HL-60/S4 treated with phorbol 12-myristate 13-acetate at 8.2 ng/mL for 4 days and 3 days (cell line): ENCODE results near the gene FMOD.

Source experiments
- in situ Hi-C: fragments of 300-500 bp; cut with MboI; formaldehyde crosslinking; loops from 2 replicates; pipeline ENCODE4 v1.15.0; 2022; ENCODE audit warnings: low sequenced_read_pairs

FMOD gene

DNA sequence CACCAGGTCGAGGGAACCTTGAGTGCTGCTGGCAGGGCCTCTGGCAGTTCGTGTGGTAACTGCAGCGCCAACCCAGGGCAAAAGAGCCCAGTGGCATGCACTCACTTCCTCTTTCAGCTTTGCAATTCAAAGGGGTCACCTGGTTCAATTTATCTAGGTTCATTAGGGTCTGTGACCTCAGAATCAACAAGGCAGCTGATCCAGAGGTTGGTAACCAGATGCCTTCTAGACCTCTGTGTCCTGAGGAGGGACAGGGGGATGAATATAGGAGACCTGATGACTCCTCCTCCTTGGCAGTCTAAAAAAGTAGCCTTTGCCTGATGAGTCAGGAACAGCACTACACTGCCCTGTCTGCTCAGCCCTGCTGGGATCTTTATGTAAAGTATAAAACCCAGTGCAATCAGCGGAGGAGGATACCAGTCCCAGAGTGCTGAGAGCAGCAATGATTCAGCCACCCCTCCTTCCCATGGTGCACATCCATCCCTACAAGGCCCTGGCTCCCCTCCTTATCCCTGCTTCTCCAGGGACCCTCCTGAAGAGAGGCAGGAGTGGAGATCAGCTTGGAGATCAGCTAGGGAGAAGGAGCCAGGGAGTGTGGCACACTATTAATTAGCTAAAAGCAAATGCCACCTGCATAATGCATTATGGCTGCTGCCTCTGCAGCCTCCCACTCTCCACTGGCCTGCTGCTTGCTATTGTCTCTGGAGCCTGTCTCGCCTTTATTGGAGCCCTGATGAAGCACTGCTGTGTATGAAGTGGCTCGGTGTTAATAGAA is 11.2 kb upstream of the FMOD start:
- in situ Hi-C loops, result no loop called here

DNA sequence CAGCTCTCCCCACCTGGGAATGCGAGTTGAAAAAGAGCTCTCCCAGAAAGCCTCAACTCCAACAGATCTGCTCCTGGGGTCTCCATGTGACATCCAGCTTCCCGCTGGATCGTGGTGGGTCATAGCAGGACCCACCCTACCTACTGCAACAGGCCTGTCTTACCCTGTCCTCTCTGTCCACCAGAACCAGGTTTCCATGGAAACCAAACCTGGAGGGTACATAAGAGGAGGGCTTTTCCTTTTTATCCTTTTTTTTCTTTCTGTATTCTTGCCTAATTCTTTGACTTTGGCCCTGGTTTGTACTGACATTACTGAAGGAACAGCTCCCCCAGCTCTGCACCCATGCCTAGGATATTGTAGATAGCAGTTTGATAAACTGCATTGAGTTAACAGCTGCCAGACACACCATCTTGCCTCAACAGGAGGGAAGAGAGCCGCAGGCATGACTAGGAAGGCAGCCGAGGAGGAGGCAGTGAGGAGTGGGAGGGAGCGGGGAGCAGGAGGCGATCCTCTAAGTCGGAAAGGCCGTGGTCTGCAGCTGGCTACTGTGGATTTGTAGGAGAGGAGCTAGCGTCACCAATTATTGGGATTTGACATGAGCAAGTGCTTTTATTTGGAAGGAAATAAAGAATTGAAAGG is 9.7 kb upstream of the FMOD start:
- in situ Hi-C loops, result no loop called here

DNA sequence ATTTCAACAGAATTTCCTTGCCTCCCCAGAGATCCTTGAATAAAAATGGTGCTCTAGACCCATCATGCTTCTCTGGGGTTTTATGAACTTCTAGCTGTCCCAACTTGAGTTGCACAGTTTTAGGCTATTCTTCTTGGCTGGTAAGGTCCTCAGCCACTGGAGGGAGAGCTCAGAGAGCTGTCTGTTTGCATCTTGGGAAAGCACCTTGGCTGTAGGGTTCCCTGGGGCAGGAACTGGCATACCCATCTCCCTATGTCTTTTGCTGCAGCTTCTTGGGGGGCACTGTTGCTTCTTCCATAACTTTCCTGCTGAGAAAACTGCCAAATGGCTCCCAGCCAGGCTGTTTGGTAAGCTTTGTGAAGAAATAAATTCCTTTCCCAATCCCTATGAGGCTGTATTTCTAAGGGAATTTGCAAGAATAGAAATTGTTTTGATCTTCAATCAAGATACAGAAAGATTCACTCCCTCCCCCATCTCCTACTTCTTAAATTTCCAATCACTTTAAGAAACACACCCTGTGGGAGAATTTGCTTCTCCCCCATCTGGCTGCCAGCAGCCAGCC is 8.2 kb upstream of the FMOD start:
- in situ Hi-C loops, result no loop called here

DNA sequence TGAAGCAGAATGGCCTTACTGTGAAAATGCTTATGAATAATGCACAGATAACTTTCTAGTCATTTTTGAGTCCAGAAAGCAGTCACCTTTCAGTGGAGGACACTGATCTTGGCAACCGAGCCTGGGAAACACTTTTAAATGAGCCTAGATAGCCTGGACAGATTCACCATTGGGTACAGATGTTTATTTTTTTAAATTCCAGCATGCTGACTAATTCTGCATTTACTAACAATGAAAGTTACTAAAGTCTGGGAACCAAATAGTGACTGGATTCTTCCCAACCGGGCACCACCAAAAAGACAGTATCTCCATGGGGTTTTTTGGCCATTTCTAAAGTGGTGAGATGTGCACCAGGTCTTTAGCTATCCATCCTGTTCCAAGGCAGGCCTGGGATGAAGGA is 3.3 kb upstream of the FMOD start:
- in situ Hi-C loops, result no loop called here

GRCh38 chr1:203353486-203353885 is 2.6 kb upstream of the FMOD start:
- in situ Hi-C loops, result no loop called here

- in situ Hi-C loops, result loop anchor here (25.0 kb wide), 1 partner anchor 337 kb away; no protein-coding TSS in a partner anchor
Observed at GRCh38 chr1:203349773-203350524, 973 bp downstream of the FMOD start.

DNA sequence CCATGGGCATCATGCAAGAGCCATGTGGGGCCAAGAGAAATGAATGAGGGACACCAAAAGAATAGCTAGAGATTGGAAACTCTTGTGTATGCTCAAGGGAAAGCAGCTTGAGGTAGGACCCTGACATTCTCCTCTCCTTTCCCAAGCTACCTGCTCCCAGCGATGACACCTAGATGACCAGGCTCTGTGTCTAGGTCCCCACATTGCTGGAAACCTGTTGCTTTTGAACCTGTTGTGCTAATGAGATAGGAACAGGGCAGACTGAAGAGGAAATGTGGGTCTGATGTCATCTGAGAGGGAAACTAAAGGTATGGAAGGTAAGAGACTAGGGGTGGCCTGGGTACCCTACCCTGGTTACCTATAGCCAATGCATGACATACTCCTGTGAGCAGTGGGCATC is 1.8 kb downstream of the FMOD start:
- in situ Hi-C loops, result loop anchor here (25.0 kb wide), 1 partner anchor 338 kb away; no protein-coding TSS in a partner anchor

GRCh38 chr1:203346769-203347102 is 4.2 kb downstream of the FMOD start:
- in situ Hi-C loops, result loop anchor here (25.0 kb wide), 1 partner anchor 341 kb away; no protein-coding TSS in a partner anchor

GRCh38 chr1:203346060-203346768 is 4.7 kb downstream of the FMOD start:
- in situ Hi-C loops, result loop anchor here (25.0 kb wide), 1 partner anchor 341 kb away; no protein-coding TSS in a partner anchor

DNA sequence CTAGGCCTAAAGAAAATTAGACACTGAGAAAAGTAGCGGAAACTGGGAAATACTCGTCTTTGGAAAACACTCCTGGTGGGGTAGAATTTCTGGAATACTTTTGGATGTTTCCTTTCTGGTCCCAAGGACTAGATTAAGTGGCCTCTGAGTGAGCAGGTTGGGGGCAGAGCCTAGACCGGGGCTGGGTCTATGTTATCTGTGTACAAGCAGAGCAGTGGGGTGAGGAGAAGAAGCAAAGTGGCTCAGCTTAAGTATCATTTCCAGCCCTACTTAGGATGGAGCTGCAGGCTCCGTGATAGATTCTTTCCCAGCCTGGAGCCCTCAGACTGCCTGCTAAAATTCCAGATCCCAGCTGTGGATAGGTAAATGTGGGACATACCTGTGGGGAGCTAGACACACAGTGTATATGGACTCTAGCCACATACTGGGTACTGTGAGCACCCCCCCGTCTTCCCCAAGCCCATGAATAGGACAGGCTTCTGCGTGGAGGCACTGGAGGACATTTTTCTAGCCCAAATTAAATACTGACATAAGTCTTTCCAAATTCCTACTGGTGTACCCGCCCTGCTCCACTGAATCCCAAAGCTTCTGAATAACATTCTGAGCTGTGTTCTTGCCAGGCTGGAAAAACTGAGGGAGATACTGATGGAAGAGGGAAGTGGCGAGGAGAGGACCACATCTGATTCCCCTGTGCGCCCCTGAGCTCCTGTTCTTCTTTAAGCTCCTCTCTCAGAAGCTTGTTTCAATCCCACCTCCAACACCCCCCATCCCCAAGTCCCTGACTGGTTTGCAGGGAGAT is 6.8 kb downstream of the FMOD start:
- in situ Hi-C loops, result loop anchor here (5.0 to 25.0 kb wide), 2 partner anchors 143 to 343 kb away; no protein-coding TSS in a partner anchor

DNA sequence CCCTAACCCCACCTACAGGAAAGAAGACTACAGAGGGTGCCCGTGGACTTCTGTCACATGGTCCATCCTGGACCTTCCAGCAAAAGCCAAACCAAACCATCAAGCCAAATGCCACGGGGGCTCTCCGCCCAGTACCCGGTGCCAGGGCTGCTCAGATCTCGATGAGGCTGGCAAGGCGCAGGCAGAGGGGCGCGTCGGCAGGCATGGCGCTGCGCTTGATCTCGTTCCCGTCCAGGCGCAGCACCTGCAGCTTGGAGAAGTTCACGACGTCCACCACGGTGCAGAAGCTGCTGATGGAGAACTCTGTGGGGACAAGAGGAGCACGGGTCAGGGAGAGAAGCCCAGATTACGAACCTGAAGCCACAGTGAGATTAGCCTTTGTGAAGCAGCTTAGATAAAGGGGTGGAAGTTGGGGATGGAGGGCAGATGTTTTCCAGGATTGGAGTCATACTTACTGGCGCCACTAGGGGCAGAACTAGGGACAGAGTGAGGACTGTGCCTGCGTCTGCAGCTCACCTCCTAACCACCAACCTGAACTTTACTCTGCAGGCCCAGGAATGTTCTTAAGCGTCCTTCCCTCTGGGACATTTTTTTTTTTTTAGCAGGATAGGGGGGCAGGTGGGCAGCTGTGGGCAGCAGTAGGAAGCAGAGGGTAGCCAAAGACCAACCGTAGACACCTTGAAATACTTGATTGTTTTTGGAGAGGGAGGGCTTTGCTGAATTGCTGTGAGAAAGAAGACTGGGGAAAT is 8.6 kb downstream of the FMOD start:
- in situ Hi-C loops, result loop anchor here (5.0 to 25.0 kb wide), 2 partner anchors 145 to 345 kb away; no protein-coding TSS in a partner anchor

DNA sequence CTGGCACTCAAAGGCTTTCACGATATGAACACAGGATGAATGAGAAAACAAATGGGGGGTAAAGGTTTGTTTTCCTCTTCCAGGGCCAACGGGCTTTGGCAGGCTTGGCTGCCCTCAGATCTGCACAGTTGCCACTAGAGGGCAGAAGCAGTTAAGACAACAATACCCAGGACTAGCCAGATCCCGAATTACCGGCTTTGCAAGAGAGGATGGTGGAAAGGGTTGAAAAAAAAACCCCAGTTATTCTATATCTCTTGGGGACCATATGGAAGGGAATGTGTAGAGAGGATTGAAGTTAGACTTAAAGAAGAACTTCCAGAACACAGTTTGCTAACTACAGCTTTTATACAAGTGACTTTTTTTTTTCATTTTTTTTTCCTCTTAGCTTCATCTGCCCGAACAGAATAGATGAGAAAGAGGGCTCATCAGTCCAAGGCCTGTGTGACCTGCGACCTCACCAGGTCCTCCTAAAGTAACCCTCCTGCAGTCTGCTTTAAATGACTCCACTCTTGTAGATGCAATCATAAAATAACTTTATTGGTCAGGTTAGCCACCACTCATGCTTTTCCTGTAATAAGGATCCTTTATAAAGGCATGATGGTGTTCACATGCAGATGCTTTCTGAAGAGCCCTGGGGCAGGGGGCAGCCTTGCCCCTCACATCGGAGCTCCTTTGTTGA is 10.7 kb downstream of the FMOD start:
- in situ Hi-C loops, result loop anchor here (5.0 to 25.0 kb wide), 2 partner anchors 147 to 347 kb away; no protein-coding TSS in a partner anchor

GRCh38 chr1:203338335-203339036 is 12.4 kb downstream of the FMOD start:
- in situ Hi-C loops, result loop anchor here (5.0 to 25.0 kb wide), 3 partner anchors 66 to 349 kb away; no protein-coding TSS in a partner anchor

GRCh38 chr1:203336097-203336496 is 14.8 kb downstream of the FMOD start:
- in situ Hi-C loops, result loop anchor here (5.0 to 25.0 kb wide), 3 partner anchors 64 to 351 kb away; no protein-coding TSS in a partner anchor

- in situ Hi-C loops, result loop anchor here (5.0 to 25.0 kb wide), 3 partner anchors 63 to 352 kb away; no protein-coding TSS in a partner anchor
Observed at GRCh38 chr1:203335503-203335902, 15.4 kb downstream of the FMOD start.

GRCh38 chr1:203331224-203331623 is 19.7 kb downstream of the FMOD start:
- in situ Hi-C loops, result loop anchor here (10.0 to 25.0 kb wide), 2 partner anchors 296 to 356 kb away; no protein-coding TSS in a partner anchor

DNA sequence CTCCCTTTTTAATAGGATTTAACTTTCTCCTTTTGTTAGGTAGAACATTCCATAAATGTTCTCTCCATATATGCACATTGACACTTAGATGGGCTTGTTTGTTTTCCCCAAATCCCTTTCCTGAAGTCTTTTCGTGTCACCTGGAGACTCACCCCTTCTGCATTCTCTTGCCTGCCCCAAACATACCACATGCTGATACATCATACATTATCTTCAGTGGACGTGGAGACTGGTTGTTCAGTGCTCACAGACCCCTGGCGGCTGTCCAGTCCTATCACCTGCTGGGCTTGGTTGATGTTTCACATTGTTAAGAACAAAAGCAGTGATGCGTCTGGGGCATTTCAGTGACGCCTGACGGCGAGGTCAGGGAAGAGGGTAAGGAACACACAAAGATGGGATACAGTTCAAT is 22.2 kb downstream of the FMOD start:
- in situ Hi-C loops, result loop anchor here (25.0 kb wide), 1 partner anchor 359 kb away; no protein-coding TSS in a partner anchor
